T-cell (primary cell): ENCODE results near the gene MRPL17. TPM values are rescaled to one million over a fixed set of nuclear protein-coding genes. Genes with fewer than 3 reads are reported as not detected.

Experiments
- ATAC-seq, 4 experiments: fragments of 200-7000 bp in 3 of 4; fragments of 150-1000 bp in 1 of 4; cut with Tn5 transposase; replicated peaks in 1 of 4; 1 replicate in 3 of 4; 2 replicates in 1 of 4; pipeline ENCODE4 v1.10.0; 2021; ENCODE audit warnings: moderate library complexity in 3 of 4, mild to moderate bottlenecking in 2 of 4, moderate number of reproducible peaks in 1 of 4
- CTCF ChIA-PET, 2 donors: fragments of 300-600 bp; sonication (Branson Sonifier 250); formaldehyde crosslinking; loops; one replicate each; lab custom pipeline; 2022; ENCODE audit warnings: antibody characterized with exemption in 2 of 2; lab: Charles Lee
- POLR2A ChIA-PET, 2 donors: fragments of 300-600 bp; sonication (Branson Sonifier 250); formaldehyde crosslinking; loops; one replicate each; lab custom pipeline; 2022; ENCODE audit warnings: antibody characterized with exemption in 2 of 2; lab: Charles Lee
- DNase-seq, 35 experiments: peaks; one replicate each; pipeline versions ENCODE4 v3.0.0 to v3.0.0-alpha.2; 2013 to 2023
- H3K27ac ChIP-seq: one replicate; pipeline ENCODE4 v1.5.1; 2013; ENCODE audit warnings: low read length
- H3K27me3 ChIP-seq, 2 experiments: replicated peaks in 1 of 2; 1 replicate in 1 of 2; 2 replicates in 1 of 2; pipeline versions ENCODE4 v1.6.1 to v1.7.0; 2013; ENCODE audit warnings: low read length in 1 of 2, mixed read lengths in 1 of 2; ENCODE audit not compliant: control insufficient read depth in 2 of 2, insufficient read depth in 2 of 2; ENCODE audit errors: extremely low read depth in 1 of 2
- H3K36me3 ChIP-seq, 2 donors: 1 replicate in 1 of 2; 2 replicates in 1 of 2; pipeline versions ENCODE4 v1.6.1 to v1.7.0; 2013; ENCODE audit warnings: low read length in 1 of 2; ENCODE audit not compliant: control insufficient read depth in 2 of 2, insufficient read depth in 1 of 2; ENCODE audit errors: extremely low read depth in 1 of 2
- H3K4me1 ChIP-seq, 2 experiments: 1 replicate in 1 of 2; 2 replicates in 1 of 2; pipeline versions ENCODE4 v1.6.1 to v1.7.0; 2013; ENCODE audit warnings: low read length in 2 of 2, mixed read lengths in 1 of 2; ENCODE audit not compliant: insufficient read depth in 2 of 2, control insufficient read depth in 1 of 2; ENCODE audit errors: extremely low read depth in 1 of 2
- H3K4me3 ChIP-seq, 2 donors: 1 replicate in 1 of 2; 2 replicates in 1 of 2; pipeline versions ENCODE4 v1.5.1 to v1.7.0; 2013; ENCODE audit warnings: mild to moderate bottlenecking in 2 of 2, low read length in 1 of 2, moderate library complexity in 1 of 2; ENCODE audit not compliant: control insufficient read depth in 1 of 2; ENCODE audit errors: extremely low read depth in 1 of 2
- H3K9me3 ChIP-seq: 2 replicates; pipeline ENCODE4 v1.7.0; 2013
- H3K27ac Mint-ChIP-seq, 2 donors: one replicate each; pipeline ENCODE4 v1.8.0; 2020 to 2021; ENCODE audit warnings: mild to moderate bottlenecking in 2 of 2, mixed read lengths in 2 of 2
- H3K27me3 Mint-ChIP-seq, 2 donors: one replicate each; pipeline ENCODE4 v1.8.0; 2021 to 2022; ENCODE audit warnings: mixed read lengths in 2 of 2
- H3K36me3 Mint-ChIP-seq: one replicate; pipeline ENCODE4 v1.8.0; 2021; ENCODE audit warnings: mixed read lengths
- H3K4me1 Mint-ChIP-seq, 3 donors: one replicate each; pipeline ENCODE4 v1.8.0; 2020 to 2022; ENCODE audit warnings: mixed read lengths in 3 of 3, mild to moderate bottlenecking in 1 of 3
- H3K4me3 Mint-ChIP-seq, 3 donors: one replicate each; pipeline ENCODE4 v1.8.0; 2020 to 2022; ENCODE audit warnings: mild to moderate bottlenecking in 3 of 3, mixed read lengths in 3 of 3, moderate library complexity in 3 of 3
- H3K9me3 Mint-ChIP-seq, 3 donors: one replicate each; pipeline ENCODE4 v1.8.0; 2020 to 2022; ENCODE audit warnings: mixed read lengths in 3 of 3
- WGBS: methylation state at CpG from one replicate; pipeline ENCODE4 v1.1.5; 2013; ENCODE audit warnings: missing lambda C conversion rate; ENCODE audit not compliant: insufficient coverage; 5-methylcytosine and 5-hydroxymethylcytosine counted together
- total RNA-seq, 35 experiments: library from RNA in 6 of 35; stranded (reverse) in 6 of 35; fragments of 120-200 nt in 1 of 35; gene quantifications; one replicate each; pipeline versions ENCODE4 v1.2.1 to v1.2.4 and lab custom pipeline; 2013 to 2026

Gene MRPL17
- total RNA-seq, 5 donors from 2014 or later (not counting 1 experiment from before 2014, with no cell fraction given), result 12.1 to 33.1 (median 30.2) TPM

GRCh38 chr11:6655790-6656583 lies 27.2 kb downstream of the MRPL17 start, which contains the start of gene DCHS1:
DCHS1 (minus strand) TSS chr11:6655809; CDS start chr11:6641613, 14,196 bp downstream.
- H3K9me3 ChIP-seq, result no peaks in the 10 kb centered on the region
- Mint-ChIP-seq H3K27me3 (no peaks in the 10 kb centered on the region), H3K27ac (peak within 1 kb of the TSS; percentile 40 to 71), H3K4me3 (peak within 1 kb of the TSS; percentile 53 to 78 (median 70)), H3K4me1 (peaks cover 0 to 11% (median 8%) of the 10 kb centered on the region in 3 donors), H3K9me3 (no peaks in the 10 kb centered on the region), H3K36me3 (no peaks in the 10 kb centered on the region)
- peaks cover 0 to 8% of the 10 kb centered on the region in 2 experiments for H3K27me3 ChIP-seq
- 21% methylated on average over 23 of the region's 56 CpGs for WGBS
- H3K36me3 ChIP-seq, result no peaks in the 10 kb centered on the region
- H3K4me1 ChIP-seq, result peaks cover 13 to 22% of the 10 kb centered on the region in 2 experiments
- DNase-seq, result peak in 5 of 35 experiments; percentile 16 to 46 (median 20)
- peak within 1 kb of the TSS; percentile 7 for H3K27ac ChIP-seq
- ChIA-PET POLR2A (interaction anchor here in 1 of 2 donors (0.5 kb wide), 1 partner anchor 37 kb away, joined by 3 read pairs; the partner anchor contains the start of gene TPP1), CTCF (no interaction called here)
- ATAC-seq, result peak; percentile 38 to 47 (median 42)
- peak within 1 kb of the TSS; percentile 39 to 65 for H3K4me3 ChIP-seq

GRCh38 chr11:6655020-6655789 lies 27.9 kb downstream of the MRPL17 start:
- POLR2A ChIA-PET, result no interaction called here
- 3% methylated on average over 71 of the region's 84 CpGs for WGBS
- H3K4me3 Mint-ChIP-seq, result no peak overlapping the region
- H3K27ac ChIP-seq, result peak overlapping the region; percentile 7
- CTCF ChIA-PET, result interaction anchor here in 1 of 2 donors (0.7 kb wide), 1 partner anchor 56 kb away, joined by 3 read pairs; no protein-coding TSS in a partner anchor
- H3K9me3 Mint-ChIP-seq, result no peaks in the 10 kb centered on the region
- H3K4me1 ChIP-seq, result peaks cover 13 to 22% of the 10 kb centered on the region in 2 experiments
- peak; percentile 49 to 62 (median 54) for ATAC-seq
- H3K4me3 ChIP-seq, result peak overlapping the region; percentile 39 to 65
- no peak overlapping the region for H3K27ac Mint-ChIP-seq
- no peaks in the 10 kb centered on the region for H3K36me3 ChIP-seq
- DNase-seq, result peak in 14 of 35 experiments; percentile 9 to 41 (median 26)
- no peaks in the 10 kb centered on the region for H3K36me3 Mint-ChIP-seq
- no peaks in the 10 kb centered on the region for H3K9me3 ChIP-seq
- no peaks in the 10 kb centered on the region for H3K27me3 Mint-ChIP-seq
- H3K4me1 Mint-ChIP-seq, result peaks cover 0 to 11% (median 8%) of the 10 kb centered on the region in 3 donors
- peaks cover 0 to 8% of the 10 kb centered on the region in 2 experiments for H3K27me3 ChIP-seq

GRCh38 chr11:6654281-6655019 lies 28.7 kb downstream of the MRPL17 start:
- peak overlapping the region; percentile 39 to 65 for H3K4me3 ChIP-seq
- CTCF ChIA-PET, result interaction anchor here in 1 of 2 donors (0.7 to 1.2 kb wide), 3 partner anchors 13 to 55 kb away, joined by 3 to 5 read pairs (median 3); partner anchors contain the start of gene MRPL17
- DNase-seq (peak in 1 of 35 experiments; percentile 21), ATAC-seq (peak in 3 of 4 experiments; percentile 11 to 19 (median 14))
- peaks cover 0 to 11% (median 8%) of the 10 kb centered on the region in 3 donors for H3K4me1 Mint-ChIP-seq
- no peaks in the 10 kb centered on the region for H3K9me3 ChIP-seq
- no peaks in the 10 kb centered on the region for H3K27me3 Mint-ChIP-seq
- H3K9me3 Mint-ChIP-seq, result no peaks in the 10 kb centered on the region
- no peak overlapping the region for H3K27ac Mint-ChIP-seq
- 65% methylated on average over 8 of the region's 9 CpGs for WGBS
- H3K27me3 ChIP-seq, result peaks cover 0 to 8% of the 10 kb centered on the region in 2 experiments
- peaks cover 13 to 22% of the 10 kb centered on the region in 2 experiments for H3K4me1 ChIP-seq
- no peaks in the 10 kb centered on the region for H3K36me3 ChIP-seq
- POLR2A ChIA-PET, result no interaction called here
- peak overlapping the region; percentile 7 for H3K27ac ChIP-seq
- H3K4me3 Mint-ChIP-seq, result no peak overlapping the region
- H3K36me3 Mint-ChIP-seq, result no peaks in the 10 kb centered on the region

GRCh38 chr11:6653656-6654055 lies 29.5 kb downstream of the MRPL17 start:
- no peak overlapping the region for H3K27ac ChIP-seq
- no peaks in the 10 kb centered on the region for H3K9me3 Mint-ChIP-seq
- no peaks in the 10 kb centered on the region for H3K36me3 Mint-ChIP-seq
- no peaks in the 10 kb centered on the region for H3K27me3 Mint-ChIP-seq
- ChIA-PET CTCF (interaction anchor here in 1 of 2 donors (1.0 to 1.2 kb wide), 2 partner anchors 14 to 30 kb away, joined by 3 to 5 read pairs; partner anchors contain the start of gene MRPL17), POLR2A (no interaction called here)
- H3K4me3 Mint-ChIP-seq, result no peak overlapping the region
- no peaks in the 10 kb centered on the region for H3K36me3 ChIP-seq
- H3K27ac Mint-ChIP-seq, result no peak overlapping the region
- 89% methylated on average over 2 of the region's 2 CpGs for WGBS
- peaks cover 0 to 8% of the 10 kb centered on the region in 2 experiments for H3K27me3 ChIP-seq
- no peak for DNase-seq
- H3K4me1 ChIP-seq, result peaks cover 16 to 22% of the 10 kb centered on the region in 2 experiments
- H3K4me1 Mint-ChIP-seq, result peaks cover 0 to 11% (median 8%) of the 10 kb centered on the region in 3 donors
- H3K9me3 ChIP-seq, result no peaks in the 10 kb centered on the region
- ATAC-seq, result no peak
- no peak overlapping the region for H3K4me3 ChIP-seq

GRCh38 chr11:6653097-6653496 lies 30.0 kb downstream of the MRPL17 start:
- Histone ChIP-seq H3K9me3 (no peaks in the 10 kb centered on the region), H3K4me3 (no peak overlapping the region), H3K4me1 (peaks cover 16 to 27% of the 10 kb centered on the region in 2 experiments), H3K27ac (no peak overlapping the region), H3K36me3 (no peaks in the 10 kb centered on the region), H3K27me3 (peaks cover 0 to 8% of the 10 kb centered on the region in 2 experiments)
- no peak for DNase-seq
- H3K36me3 Mint-ChIP-seq, result no peaks in the 10 kb centered on the region
- no peaks in the 10 kb centered on the region for H3K9me3 Mint-ChIP-seq
- WGBS, result 57% methylated on average over 1 of the region's 1 CpG
- no peak overlapping the region for H3K4me3 Mint-ChIP-seq
- no peak overlapping the region for H3K27ac Mint-ChIP-seq
- POLR2A ChIA-PET, result no interaction called here
- no peak for ATAC-seq
- peaks cover 0 to 11% (median 8%) of the 10 kb centered on the region in 3 donors for H3K4me1 Mint-ChIP-seq
- H3K27me3 Mint-ChIP-seq, result no peaks in the 10 kb centered on the region
- CTCF ChIA-PET, result interaction anchor here in 1 of 2 donors (0.6 kb wide), 1 partner anchor 300 kb away, joined by 3 read pairs; no protein-coding TSS in a partner anchor
